Neural cell (in vitro differentiated cells): ENCODE measurements around the gene CDCA5. TPM values are rescaled to one million over a fixed set of nuclear protein-coding genes. Genes with fewer than 3 reads are reported as not detected.
A peak's percentile ranks its signal among the peaks of the same experiment; 100 is the strongest.

Experiments
- H2AFZ ChIP-seq: fragments of 200-600, 300-800 bp; sonication (generic), shearing (Covaris generic); 2 replicates; pipeline ENCODE4 v1.6.0; 2014; ENCODE audit warnings: low read depth, mild to moderate bottlenecking, antibody characterized with exemption, low read length, moderate library complexity
- H3F3A ChIP-seq: fragments of 200-600 bp; shearing (Covaris generic); 2 replicates; pipeline ENCODE4 v1.6.1; 2016; ENCODE audit warnings: mild to moderate bottlenecking, moderate library complexity, mixed read lengths, antibody characterized with exemption, low read length; ENCODE audit not compliant: insufficient read depth, poor library complexity, severe bottlenecking
- H3K27ac ChIP-seq: fragments of 200-600, 300-800 bp; sonication (generic), shearing (Covaris generic); 2 replicates; pipeline ENCODE4 v1.5.1; 2014; ENCODE audit warnings: mild to moderate bottlenecking, low read length, moderate library complexity
- H3K27me3 ChIP-seq: fragments of 300-800, 200-600 bp; sonication (generic), shearing (Covaris generic); 2 replicates; pipeline ENCODE4 v1.6.0; 2014; ENCODE audit warnings: mild to moderate bottlenecking, low read depth, low read length, moderate library complexity; ENCODE audit not compliant: insufficient read depth
- H3K36me3 ChIP-seq: fragments of 300-800, 200-600 bp; sonication (generic), shearing (Covaris generic); 2 replicates; pipeline ENCODE4 v1.5.1; 2014; ENCODE audit warnings: mild to moderate bottlenecking, antibody characterized with exemption, low read length, moderate library complexity; ENCODE audit not compliant: insufficient read depth
- H3K4me2 ChIP-seq: fragments of 300-800, 200-600 bp; sonication (generic), shearing (Covaris generic); 2 replicates; pipeline ENCODE4 v1.6.0; 2014; ENCODE audit warnings: mild to moderate bottlenecking, low read length
- H3K4me3 ChIP-seq: fragments of 300-800, 200-600 bp; sonication (generic), shearing (Covaris generic); 2 replicates; pipeline ENCODE4 v1.5.1; 2014; ENCODE audit warnings: mild to moderate bottlenecking, low read length, moderate library complexity
- H3K79me2 ChIP-seq: fragments of 200-600 bp; shearing (Covaris generic); replicated peaks from 2 replicates; pipeline ENCODE4 v1.6.0; 2014; ENCODE audit warnings: mild to moderate bottlenecking, low read length, moderate library complexity; ENCODE audit not compliant: insufficient read depth
- H3K9ac ChIP-seq: fragments of 300-800, 200-600 bp; sonication (generic), shearing (Covaris generic); 2 replicates; pipeline ENCODE4 v1.6.1; 2016; ENCODE audit warnings: mild to moderate bottlenecking, low read length, mixed read lengths
- H3K9me2 ChIP-seq: fragments of 200-600 bp; shearing (Covaris generic); 2 replicates; pipeline ENCODE4 v1.6.1; 2016; ENCODE audit warnings: mild to moderate bottlenecking, low read length, mixed read lengths; ENCODE audit not compliant: insufficient read depth
- H3K9me3 ChIP-seq: fragments of 200-600, 300-800 bp; sonication (generic), shearing (Covaris generic); 2 replicates; pipeline ENCODE4 v1.6.1; 2016; ENCODE audit warnings: mild to moderate bottlenecking, mixed run types, low read length, moderate library complexity, mixed read lengths
- H4K20me1 ChIP-seq: fragments of 200-600 bp; shearing (Covaris generic); 2 replicates; pipeline ENCODE4 v1.6.1; 2016; ENCODE audit warnings: mild to moderate bottlenecking, mixed run types; ENCODE audit not compliant: insufficient read depth
- CTCF ChIP-seq: fragments of 450-650 bp; IDR thresholded peaks from 2 replicates; pipeline ENCODE4 v1.5.1; 2014; ENCODE audit warnings: antibody characterized with exemption, mild to moderate bottlenecking, moderate library complexity; ENCODE audit not compliant: poor library complexity, severe bottlenecking
- EP300 ChIP-seq: fragments of 450-650 bp; conservative IDR thresholded peaks from 2 replicates; pipeline ENCODE4 v1.6.1; 2014; ENCODE audit warnings: antibody characterized with exemption, mild to moderate bottlenecking, moderate library complexity; ENCODE audit not compliant: poor library complexity, severe bottlenecking
- EZH2 ChIP-seq: fragments of 200-600, 300-800 bp; shearing (Covaris generic), sonication (generic); IDR thresholded peaks from 2 replicates; pipeline ENCODE4 v1.6.1; 2014; ENCODE audit warnings: antibody characterized with exemption, low read length, borderline replicate concordance, mild to moderate bottlenecking; ENCODE audit not compliant: insufficient read depth, poor library complexity, severe bottlenecking
- MXI1 ChIP-seq: fragments of 450-650 bp; conservative IDR thresholded peaks from 2 replicates; pipeline ENCODE4 v1.6.1; 2014; ENCODE audit warnings: antibody characterized with exemption, mild to moderate bottlenecking; ENCODE audit not compliant: poor library complexity, severe bottlenecking
- POLR2AphosphoS5 ChIP-seq: IDR thresholded peaks from 2 replicates; pipeline ENCODE4 v1.6.1; 2012
- RAD21 ChIP-seq: fragments of 450-650 bp; conservative IDR thresholded peaks from 2 replicates; pipeline ENCODE4 v1.6.1; 2014; ENCODE audit warnings: antibody characterized with exemption, mild to moderate bottlenecking, moderate library complexity
- REST ChIP-seq: IDR thresholded peaks from 2 replicates; pipeline ENCODE4 v1.6.1; 2012; ENCODE audit warnings: borderline replicate concordance
- SMC3 ChIP-seq: fragments of 450-650 bp; conservative IDR thresholded peaks from 2 replicates; pipeline ENCODE4 v1.6.1; 2014; ENCODE audit warnings: antibody characterized with exemption, mild to moderate bottlenecking, moderate library complexity; ENCODE audit not compliant: poor library complexity
- TAF1 ChIP-seq: IDR thresholded peaks from 2 replicates; pipeline ENCODE4 v1.6.1; 2012; ENCODE audit warnings: low read depth
- polyA plus RNA-seq: library from polyadenylated mRNA; depleted of rRNA; stranded (reverse); fragments of >200 nt; gene quantifications from 2 replicates; pipeline ENCODE4 v1.2.3, GENCODE V29; 2014

Gene CDCA5
- polyA plus RNA-seq, 1 donor from 2014 or later, result 2.3 TPM

GRCh38 chr11:65111744-65112545, 28.1 kb upstream of the CDCA5 start, which contains the start of gene TM7SF2:
TSS of gene TM7SF2 (plus strand) at chr11:65111872. CDS start at chr11:65112016, 144 bp downstream.
- no peaks in the 10 kb centered on the region for H3F3A ChIP-seq
- peaks cover 23% of the 10 kb centered on the region for H3K79me2 ChIP-seq
- H3K9me3 ChIP-seq, result no peaks in the 10 kb centered on the region
- H3K4me3 ChIP-seq, result peak within 1 kb of the TSS; percentile 86
- no peaks in the 10 kb centered on the region for H3K36me3 ChIP-seq
- H3K27me3 ChIP-seq, result no peaks in the 10 kb centered on the region
- H3K9ac ChIP-seq, result peak within 1 kb of the TSS; percentile 98
- H2AFZ ChIP-seq, result peak within 1 kb of the TSS; percentile 21
- no peaks in the 10 kb centered on the region for H4K20me1 ChIP-seq
- peak within 1 kb of the TSS; percentile 97 for H3K27ac ChIP-seq
- TF ChIP-seq TAF1, result peak; percentile 93
- TF ChIP-seq RAD21, result no peak
- peak; percentile 36 for TF ChIP-seq EP300
- peak; percentile 99 for TF ChIP-seq POLR2AphosphoS5
- no peak for TF ChIP-seq SMC3
- peak; percentile 67 for TF ChIP-seq REST
- peak; percentile 65 for TF ChIP-seq MXI1
- no peak for TF ChIP-seq CTCF
- TF ChIP-seq EZH2, result no peak
- H3K4me2 ChIP-seq, result peak within 1 kb of the TSS; percentile 99
- H3K9me2 ChIP-seq, result no peaks in the 10 kb centered on the region

GRCh38 chr11:65111159-65111743, 27.4 kb upstream of the CDCA5 start:
- Histone ChIP-seq H3K9me3 (no peaks in the 10 kb centered on the region), H3F3A (no peaks in the 10 kb centered on the region), H3K27me3 (no peaks in the 10 kb centered on the region), H3K79me2 (peaks cover 21% of the 10 kb centered on the region), H3K36me3 (no peaks in the 10 kb centered on the region), H4K20me1 (no peaks in the 10 kb centered on the region), H2AFZ (no peak overlapping the region), H3K4me3 (peak overlapping the region; percentile 86), H3K27ac (peak overlapping the region; percentile 21), H3K4me2 (no peak overlapping the region), H3K9me2 (no peaks in the 10 kb centered on the region), H3K9ac (peak overlapping the region; percentile 24)
- TF ChIP-seq REST (no peak), CTCF (no peak), POLR2AphosphoS5 (no peak), MXI1 (no peak), EP300 (no peak), EZH2 (no peak), SMC3 (no peak), TAF1 (no peak), RAD21 (no peak)
